HCT116 (cell line): ENCODE results near the gene CHURC1. TPM values are rescaled to one million over a fixed set of nuclear protein-coding genes. Genes with fewer than 3 reads are reported as not detected.

Source experiments
- ATAC-seq: fragments of 200-7000 bp; cut with Tn5 transposase; 2 replicates; pipeline ENCODE4 v1.9.1; 2020; ENCODE audit warnings: mild to moderate bottlenecking, moderate library complexity
- BruUV-seq: library from RNA; stranded (reverse); fragments of 400-500 nt; replicated peaks from 2 replicates; lab custom pipeline; 2021; lab: Mats Ljungman, UMichigan
- CTCF ChIA-PET: fragments of 300-600 bp; sonication (Branson Sonifier 250); formaldehyde crosslinking; loops from one replicate; lab custom pipeline; 2021; ENCODE audit warnings: antibody characterized with exemption; lab: Charles Lee
- POLR2A ChIA-PET: fragments of 300-600, 350-600 bp; sonication (Branson Sonifier 250); formaldehyde crosslinking; loops from one replicate; lab custom pipeline; 2021; ENCODE audit warnings: antibody characterized with exemption; lab: Charles Lee
- RAD21 ChIA-PET, 2 experiments: fragments of 300-600 bp; sonication (Branson Sonifier 250); formaldehyde crosslinking; loops; one replicate each; lab custom pipeline; 2023; ENCODE audit warnings: low total read pairs in 2 of 2; ENCODE audit not compliant: uncharacterized antibody in 2 of 2, unreplicated experiment in 2 of 2, low non-redundant PET in 1 of 2; lab: Charles Lee
- DNase-seq: peaks from one replicate; pipeline ENCODE4 v3.0.0-alpha.2; 2010; ENCODE audit warnings: low read depth, low spot score
- H2AFZ ChIP-seq: fragments of 200-600 bp; shearing (Covaris generic), sonication (generic); 2 replicates; pipeline ENCODE4 v1.6.1; 2017; ENCODE audit warnings: low read depth, mixed run types, mixed read lengths, antibody characterized with exemption, low read length; ENCODE audit not compliant: poor library complexity, severe bottlenecking
- H3K27ac ChIP-seq: 2 replicates; pipeline ENCODE4 v1.5.1; 2012; ENCODE audit warnings: low read depth, low read length
- H3K27me3 ChIP-seq: fragments of 200-600 bp; sonication (generic); 2 replicates; pipeline ENCODE4 v1.6.1; 2016; ENCODE audit warnings: mixed run types, low read length, mixed read lengths; ENCODE audit not compliant: insufficient read depth
- H3K36me3 ChIP-seq, 2 experiments: fragments of 200-500 bp in 1 of 2; fragments of 200-600 bp in 1 of 2; sonication (Bioruptor generic) in 1 of 2; sonication (generic) in 1 of 2; 2 replicates each; pipeline versions ENCODE4 v1.5.1 to v1.6.1; 2014 to 2016; ENCODE audit warnings: low read length in 2 of 2, inconsistent platforms in 1 of 2, mixed read lengths in 1 of 2, mixed run types in 1 of 2; ENCODE audit not compliant: insufficient read depth in 2 of 2, control insufficient read depth in 1 of 2
- H3K4me1 ChIP-seq, 2 experiments: fragments of 200-600 bp in 1 of 2; sonication (generic) in 1 of 2; 2 replicates each; pipeline versions ENCODE4 v1.5.1 to v1.6.1; 2012 to 2017; ENCODE audit warnings: low read length in 2 of 2, inconsistent platforms in 1 of 2, mild to moderate bottlenecking in 1 of 2, mixed read lengths in 1 of 2, mixed run types in 1 of 2, moderate library complexity in 1 of 2; ENCODE audit not compliant: insufficient read depth in 2 of 2, control insufficient read depth in 1 of 2
- H3K4me2 ChIP-seq: fragments of 200-600 bp; sonication (generic); 2 replicates; pipeline ENCODE4 v1.6.1; 2017; ENCODE audit warnings: mixed run types, low read length, mixed read lengths
- H3K4me3 ChIP-seq, 2 experiments: fragments of 200-600 bp in 1 of 2; sonication (generic) in 1 of 2; replicated peaks in 1 of 2; 2 replicates each; pipeline ENCODE4 v1.5.1; 2011 to 2016; ENCODE audit warnings: low read length in 2 of 2, control low read depth in 1 of 2, low read depth in 1 of 2, mild to moderate bottlenecking in 1 of 2, mixed read lengths in 1 of 2, mixed run types in 1 of 2
- H3K79me2 ChIP-seq: fragments of 200-600 bp; sonication (generic); 2 replicates; pipeline ENCODE4 v1.6.1; 2017; ENCODE audit warnings: mild to moderate bottlenecking, mixed run types, low read length, moderate library complexity, mixed read lengths; ENCODE audit not compliant: insufficient read depth
- H3K9ac ChIP-seq: fragments of 200-600 bp; sonication (generic); 2 replicates; pipeline ENCODE4 v1.6.1; 2016; ENCODE audit warnings: low read length, mixed read lengths
- H3K9me2 ChIP-seq: fragments of 200-600 bp; sonication (generic), shearing (Covaris generic); 2 replicates; pipeline ENCODE4 v1.6.1; 2017; ENCODE audit warnings: mixed run types, mild to moderate bottlenecking, moderate library complexity; ENCODE audit not compliant: insufficient read depth
- H3K9me3 ChIP-seq, 2 experiments: fragments of 200-500 bp in 1 of 2; fragments of 200-600 bp in 1 of 2; sonication (Bioruptor generic) in 1 of 2; sonication (generic) in 1 of 2; 2 replicates each; pipeline ENCODE4 v1.6.1; 2014 to 2017; ENCODE audit warnings: low read length in 2 of 2, mixed read lengths in 2 of 2, inconsistent platforms in 1 of 2, low read depth in 1 of 2, mild to moderate bottlenecking in 1 of 2, mixed run types in 1 of 2, moderate library complexity in 1 of 2; ENCODE audit not compliant: control insufficient read depth in 1 of 2, insufficient read depth in 1 of 2
- H4K20me1 ChIP-seq: fragments of 200-600 bp; sonication (generic), shearing (Covaris generic); 2 replicates; pipeline ENCODE4 v1.6.1; 2017; ENCODE audit warnings: mixed run types, mild to moderate bottlenecking, moderate library complexity; ENCODE audit not compliant: insufficient read depth
- ELF1 ChIP-seq: IDR thresholded peaks from 2 replicates; pipeline ENCODE4 v1.6.1; 2012; ENCODE audit warnings: low read depth, borderline replicate concordance
- EZH2phosphoT487 ChIP-seq: fragments of 200-600 bp; IDR thresholded peaks from 2 replicates; pipeline ENCODE4 v1.6.1; 2018; ENCODE audit warnings: antibody characterized with exemption, borderline replicate concordance
- RAD21 ChIP-seq: IDR thresholded peaks from 2 replicates; pipeline ENCODE4 v1.6.1; 2012; ENCODE audit warnings: low read depth, mild to moderate bottlenecking
- intact Hi-C: fragments of 100-400 bp; cut with micrococcal nuclease; formaldehyde crosslinking; loops from 2 replicates; pipeline ENCODE4 v1.10.0; 2022
- total RNA-seq: library from RNA; stranded (reverse); gene quantifications from one replicate; pipeline ENCODE4 v1.2.1, GENCODE V29; 2021; ENCODE audit not compliant: unreplicated experiment
- TF ChIP-seq, protein P1 (sequence below), 3 experiments: fragments of 200-600 bp in 1 of 3; sonication (generic) in 1 of 3; IDR thresholded peaks in 2 of 3; conservative IDR thresholded peaks in 1 of 3; 2 replicates each; pipeline ENCODE4 v1.5.1; 2012 to 2017; ENCODE audit warnings: low read depth in 2 of 3, low read length in 2 of 3, antibody characterized with exemption in 1 of 3, borderline replicate concordance in 1 of 3, control low read depth in 1 of 3, mild to moderate bottlenecking in 1 of 3, mixed read lengths in 1 of 3, mixed run types in 1 of 3, moderate library complexity in 1 of 3; ENCODE audit not compliant: insufficient read depth in 1 of 3
- TF ChIP-seq, protein P2 (sequence below): IDR thresholded peaks from 2 replicates; pipeline ENCODE4 v1.6.1; 2012; ENCODE audit warnings: low read depth

The CHURC1 gene
- total RNA-seq, 1 experiment from 2014 or later: 47.5 TPM

DNA sequence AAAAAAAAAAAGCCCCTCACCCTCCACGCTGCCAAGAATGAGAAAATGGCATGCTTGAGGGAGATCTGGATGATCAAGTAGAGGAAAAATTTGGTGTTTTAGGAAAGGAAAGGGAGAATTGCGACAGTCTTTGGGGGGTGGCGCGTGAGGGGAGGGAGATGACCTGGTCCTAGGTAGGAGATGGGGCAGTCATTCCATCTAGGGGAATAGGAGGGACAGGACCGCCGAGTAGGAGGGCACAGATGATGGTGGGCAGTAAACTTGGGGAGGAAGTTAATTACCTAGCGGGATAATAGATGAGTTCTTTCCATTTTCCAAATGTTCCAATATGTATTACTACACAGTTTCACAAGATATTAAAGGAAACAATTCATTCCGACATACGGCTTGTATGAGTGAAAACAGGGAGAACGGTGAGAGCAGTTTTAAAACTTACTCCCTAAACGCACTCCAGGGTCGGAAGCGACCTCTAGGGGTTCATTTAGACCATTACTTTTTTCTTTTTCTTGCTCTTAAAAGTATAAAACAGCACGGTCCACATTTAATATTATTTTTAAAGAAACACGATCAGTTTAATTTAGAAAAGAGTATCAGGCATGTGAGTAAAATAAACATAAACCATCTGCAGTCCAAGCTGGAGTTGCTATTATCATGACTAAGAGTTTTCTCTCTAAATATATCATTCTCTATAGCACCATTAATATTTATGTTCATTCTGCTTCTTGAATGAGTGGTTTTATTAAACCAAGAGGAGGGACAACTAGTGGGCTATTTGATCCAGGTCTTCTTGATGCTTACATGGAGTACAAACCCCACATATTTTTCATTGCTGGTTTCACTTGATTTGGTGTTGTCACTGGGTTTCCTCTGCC is 69.4 kb downstream of the CHURC1 start:
- Histone ChIP-seq H3K27me3 (no peaks in the 10 kb centered on the region), H3K9me2 (no peaks in the 10 kb centered on the region), H3K27ac (no peak overlapping the region), H3K36me3 (no peaks in the 10 kb centered on the region), H3K4me3 (no peak overlapping the region), H2AFZ (no peak overlapping the region), H3K9ac (no peak overlapping the region), H3K79me2 (peaks cover 16% of the 10 kb centered on the region), H3K4me1 (peaks cover 8 to 24% of the 10 kb centered on the region in 2 experiments), H3K9me3 (no peaks in the 10 kb centered on the region), H3K4me2 (peak overlapping the region; percentile 26), H4K20me1 (no peaks in the 10 kb centered on the region)
- DNase-seq: peak; percentile 16
- ChIA-PET CTCF (no interaction called here), POLR2A (no interaction called here), RAD21 (no interaction called here)
- ATAC-seq: no peak
- intact Hi-C loops: no loop called here
- no TSS peak for BruUV-seq
- TF ChIP-seq, protein P1, sequence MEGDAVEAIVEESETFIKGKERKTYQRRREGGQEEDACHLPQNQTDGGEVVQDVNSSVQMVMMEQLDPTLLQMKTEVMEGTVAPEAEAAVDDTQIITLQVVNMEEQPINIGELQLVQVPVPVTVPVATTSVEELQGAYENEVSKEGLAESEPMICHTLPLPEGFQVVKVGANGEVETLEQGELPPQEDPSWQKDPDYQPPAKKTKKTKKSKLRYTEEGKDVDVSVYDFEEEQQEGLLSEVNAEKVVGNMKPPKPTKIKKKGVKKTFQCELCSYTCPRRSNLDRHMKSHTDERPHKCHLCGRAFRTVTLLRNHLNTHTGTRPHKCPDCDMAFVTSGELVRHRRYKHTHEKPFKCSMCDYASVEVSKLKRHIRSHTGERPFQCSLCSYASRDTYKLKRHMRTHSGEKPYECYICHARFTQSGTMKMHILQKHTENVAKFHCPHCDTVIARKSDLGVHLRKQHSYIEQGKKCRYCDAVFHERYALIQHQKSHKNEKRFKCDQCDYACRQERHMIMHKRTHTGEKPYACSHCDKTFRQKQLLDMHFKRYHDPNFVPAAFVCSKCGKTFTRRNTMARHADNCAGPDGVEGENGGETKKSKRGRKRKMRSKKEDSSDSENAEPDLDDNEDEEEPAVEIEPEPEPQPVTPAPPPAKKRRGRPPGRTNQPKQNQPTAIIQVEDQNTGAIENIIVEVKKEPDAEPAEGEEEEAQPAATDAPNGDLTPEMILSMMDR (IDR thresholded peaks at IDR 0.05 in 2 of 3, conservative IDR thresholded peaks at IDR 0.05 in 1 of 3; ENCODE audit: borderline replicate concordance in 1 of 3, insufficient read depth in 1 of 3, low read depth in 2 of 3, low read length in 2 of 3): peak; percentile 50 to 66 (median 53); a peak in 5 of 6 replicates
- TF ChIP-seq EZH2phosphoT487 (no peak), RAD21 (peak; percentile 73), ELF1 (no peak)
- TF ChIP-seq, protein P2, sequence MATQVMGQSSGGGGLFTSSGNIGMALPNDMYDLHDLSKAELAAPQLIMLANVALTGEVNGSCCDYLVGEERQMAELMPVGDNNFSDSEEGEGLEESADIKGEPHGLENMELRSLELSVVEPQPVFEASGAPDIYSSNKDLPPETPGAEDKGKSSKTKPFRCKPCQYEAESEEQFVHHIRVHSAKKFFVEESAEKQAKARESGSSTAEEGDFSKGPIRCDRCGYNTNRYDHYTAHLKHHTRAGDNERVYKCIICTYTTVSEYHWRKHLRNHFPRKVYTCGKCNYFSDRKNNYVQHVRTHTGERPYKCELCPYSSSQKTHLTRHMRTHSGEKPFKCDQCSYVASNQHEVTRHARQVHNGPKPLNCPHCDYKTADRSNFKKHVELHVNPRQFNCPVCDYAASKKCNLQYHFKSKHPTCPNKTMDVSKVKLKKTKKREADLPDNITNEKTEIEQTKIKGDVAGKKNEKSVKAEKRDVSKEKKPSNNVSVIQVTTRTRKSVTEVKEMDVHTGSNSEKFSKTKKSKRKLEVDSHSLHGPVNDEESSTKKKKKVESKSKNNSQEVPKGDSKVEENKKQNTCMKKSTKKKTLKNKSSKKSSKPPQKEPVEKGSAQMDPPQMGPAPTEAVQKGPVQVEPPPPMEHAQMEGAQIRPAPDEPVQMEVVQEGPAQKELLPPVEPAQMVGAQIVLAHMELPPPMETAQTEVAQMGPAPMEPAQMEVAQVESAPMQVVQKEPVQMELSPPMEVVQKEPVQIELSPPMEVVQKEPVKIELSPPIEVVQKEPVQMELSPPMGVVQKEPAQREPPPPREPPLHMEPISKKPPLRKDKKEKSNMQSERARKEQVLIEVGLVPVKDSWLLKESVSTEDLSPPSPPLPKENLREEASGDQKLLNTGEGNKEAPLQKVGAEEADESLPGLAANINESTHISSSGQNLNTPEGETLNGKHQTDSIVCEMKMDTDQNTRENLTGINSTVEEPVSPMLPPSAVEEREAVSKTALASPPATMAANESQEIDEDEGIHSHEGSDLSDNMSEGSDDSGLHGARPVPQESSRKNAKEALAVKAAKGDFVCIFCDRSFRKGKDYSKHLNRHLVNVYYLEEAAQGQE: no peak

Other genes with a start within 250 kb of the CHURC1 start
- gene PLEKHG3, start 210.0 kb upstream of the CHURC1 start, total RNA-seq: 55.6 TPM
- gene SPTB, start 34.5 kb upstream of the CHURC1 start, total RNA-seq: 4.2 TPM
- 0.61 TPM for gene GPX2, start 28.3 kb downstream of the CHURC1 start, total RNA-seq
- 3.3 TPM for gene RAB15, start 57.9 kb downstream of the CHURC1 start, total RNA-seq
- 26.7 TPM for gene FNTB, start 72.4 kb downstream of the CHURC1 start, total RNA-seq
- 72.6 TPM for gene MAX, start 188.1 kb downstream of the CHURC1 start, total RNA-seq